CD4-positive, alpha-beta T cell treated with Interleukin-15 for 1 hour (primary cell): Measurements from ENCODE around the gene ZNG1B.
A peak's percentile ranks its signal among the peaks of the same experiment; 100 is the strongest.
"Not testable (repeated sequence)": the region's sequence is repeated elsewhere in the genome, so short reads cannot be mapped to it uniquely, and the experiment has no call there.

Source experiments
- DNase-seq: peaks from one replicate; pipeline ENCODE4 v3.0.0-alpha.2; 2020

The ZNG1B gene

GRCh38 chr2:113437508-113438465 is at the start of gene ZNG1B:
Gene ZNG1B (plus strand): TSS chr2:113437691. CDS start chr2:113437869, 178 bp downstream.
- peak; percentile 93 for DNase-seq

- peak; percentile 71 for DNase-seq
These were observed 47.2 kb upstream of the ZNG1B start for GRCh38 chr2:113390124-113390849.

- no peak for DNase-seq
These were observed 46.4 kb upstream of the ZNG1B start for GRCh38 chr2:113391073-113391472.

GRCh38 chr2:113406114-113406513 is 31.4 kb upstream of the ZNG1B start:
- peak; percentile 22 for DNase-seq

- no peak for DNase-seq
These were observed 29.9 kb upstream of the ZNG1B start for GRCh38 chr2:113407446-113408099.

- not testable (repeated sequence) for DNase-seq
These were observed 25.7 kb upstream of the ZNG1B start for GRCh38 chr2:113411725-113412352.

GRCh38 chr2:113412774-113413173 is 24.7 kb upstream of the ZNG1B start:
- DNase-seq, result not testable (repeated sequence)

GRCh38 chr2:113431773-113432172 is 5.7 kb upstream of the ZNG1B start:
- DNase-seq, result not testable (repeated sequence)

- not testable (repeated sequence) for DNase-seq
These were observed 4.0 kb upstream of the ZNG1B start for GRCh38 chr2:113433468-113433867.

GRCh38 chr2:113465770-113466169 is 28.3 kb downstream of the ZNG1B start:
- not testable (repeated sequence) for DNase-seq

- not testable (repeated sequence) for DNase-seq
These were observed 39.3 kb downstream of the ZNG1B start for GRCh38 chr2:113476688-113477368.

- DNase-seq, result not testable (repeated sequence)
These were observed 59.0 kb downstream of the ZNG1B start for GRCh38 chr2:113496527-113496926.

GRCh38 chr2:113498365-113498764 is 60.9 kb downstream of the ZNG1B start, which contains the start of gene FOXD4L1:
Gene FOXD4L1 (plus strand): TSS chr2:113498665. CDS start chr2:113499257, 592 bp downstream.
- DNase-seq, result not testable (repeated sequence)

GRCh38 chr2:113499019-113499885 is 61.8 kb downstream of the ZNG1B start:
- DNase-seq, result not testable (repeated sequence)

GRCh38 chr2:113499886-113500722 is 62.6 kb downstream of the ZNG1B start:
- not testable (repeated sequence) for DNase-seq

GRCh38 chr2:113500723-113501038 is 63.2 kb downstream of the ZNG1B start:
- not testable (repeated sequence) for DNase-seq

GRCh38 chr2:113502216-113503093 is 65.0 kb downstream of the ZNG1B start:
- not testable (repeated sequence) for DNase-seq

GRCh38 chr2:113503094-113504042 is 65.9 kb downstream of the ZNG1B start:
- peak; percentile 46 for DNase-seq
